Measurements from ENCODE around the gene ITGB7. TPM values are rescaled to one million over a fixed set of nuclear protein-coding genes. Genes with fewer than 3 reads are reported as not detected.

Gene ITGB7
- polyA plus RNA-seq, 1 of the 3 experiments (the other 2 are of a cell fraction) = 0.25 TPM

DNA sequence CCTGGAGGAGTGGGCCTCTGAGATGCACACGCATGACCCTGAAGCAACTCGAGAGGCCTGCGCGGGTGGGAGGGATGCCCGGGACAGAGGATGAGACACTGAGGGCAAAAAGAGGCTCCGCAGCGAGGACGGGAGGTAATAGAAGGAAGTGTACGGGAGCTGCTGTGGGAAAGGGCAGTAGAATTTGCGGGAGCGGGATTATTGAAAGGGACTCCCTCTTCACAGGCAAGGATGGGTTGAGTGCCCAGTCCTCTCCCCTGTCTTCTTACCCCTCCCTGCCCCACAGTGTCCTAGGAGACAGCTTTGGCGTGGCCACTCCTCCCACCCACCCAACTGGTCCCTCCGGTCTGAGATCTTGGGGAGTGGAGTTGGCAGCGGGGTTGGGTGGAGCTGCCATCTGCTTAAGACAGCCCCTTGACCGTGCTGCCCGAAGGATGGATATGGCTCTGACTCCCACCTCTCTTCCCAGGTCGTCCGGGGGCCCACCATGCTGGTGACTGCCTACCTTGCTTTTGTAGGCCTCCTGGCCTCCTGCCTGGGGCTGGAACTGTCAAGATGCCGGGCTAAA is 45.4 kb upstream of the ITGB7 start:
- Histone ChIP-seq H3K9ac (peak overlapping the region; percentile 83), H3K27ac (ENCODE audit: low read depth in 2 of 2, low read length in 1 of 2) (peak overlapping the region; percentile 50 to 80; a peak in 3 of 4 replicates), H3K4me1 (ENCODE audit: control insufficient read depth in 1 of 2, insufficient read depth in 2 of 2, low read depth in 1 of 2, low read length in 1 of 2) (peaks cover 0 to 16% of the 10 kb centered on the region in 2 experiments; a peak in 1 of 4 replicates), H3K79me2 (ENCODE audit: insufficient read depth) (peaks cover 30% of the 10 kb centered on the region), H4K20me1 (ENCODE audit: insufficient read depth) (no peaks in the 10 kb centered on the region), H3F3A (replicated peaks; ENCODE audit: insufficient read depth) (no peaks in the 10 kb centered on the region), H3K36me3 (replicated peaks in 1 of 2; ENCODE audit: control insufficient read depth in 1 of 2, insufficient read depth in 2 of 2, low read length in 1 of 2) (peaks cover 5 to 11% of the 10 kb centered on the region in 2 experiments), H3K9me2 (no peaks in the 10 kb centered on the region), H2AFZ (ENCODE audit: low read depth) (peak overlapping the region; percentile 84; the same call in 1 of the 2 replicates), H3K9me3 (no peaks in the 10 kb centered on the region), H3K4me3 (ENCODE audit: low read depth in 2 of 2, low read length in 1 of 2) (peak overlapping the region; percentile 66 to 91), H3K4me2 (peak overlapping the region; percentile 97), H3K27me3 (ENCODE audit: insufficient read depth) (no peaks in the 10 kb centered on the region)
- POLR2A ChIA-PET = interaction anchor here (1.1 to 2.7 kb wide), 3 partner anchors 16 to 73 kb away, joined by 3 to 16 read pairs (median 4); no protein-coding TSS in a partner anchor
- TF ChIP-seq, protein P1, sequence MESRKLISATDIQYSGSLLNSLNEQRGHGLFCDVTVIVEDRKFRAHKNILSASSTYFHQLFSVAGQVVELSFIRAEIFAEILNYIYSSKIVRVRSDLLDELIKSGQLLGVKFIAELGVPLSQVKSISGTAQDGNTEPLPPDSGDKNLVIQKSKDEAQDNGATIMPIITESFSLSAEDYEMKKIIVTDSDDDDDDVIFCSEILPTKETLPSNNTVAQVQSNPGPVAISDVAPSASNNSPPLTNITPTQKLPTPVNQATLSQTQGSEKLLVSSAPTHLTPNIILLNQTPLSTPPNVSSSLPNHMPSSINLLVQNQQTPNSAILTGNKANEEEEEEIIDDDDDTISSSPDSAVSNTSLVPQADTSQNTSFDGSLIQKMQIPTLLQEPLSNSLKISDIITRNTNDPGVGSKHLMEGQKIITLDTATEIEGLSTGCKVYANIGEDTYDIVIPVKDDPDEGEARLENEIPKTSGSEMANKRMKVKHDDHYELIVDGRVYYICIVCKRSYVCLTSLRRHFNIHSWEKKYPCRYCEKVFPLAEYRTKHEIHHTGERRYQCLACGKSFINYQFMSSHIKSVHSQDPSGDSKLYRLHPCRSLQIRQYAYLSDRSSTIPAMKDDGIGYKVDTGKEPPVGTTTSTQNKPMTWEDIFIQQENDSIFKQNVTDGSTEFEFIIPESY (IDR thresholded peaks at IDR 0.05; ENCODE audit: borderline replicate concordance, low read depth) = no peak
- no peak for TF ChIP-seq MXI1 (IDR thresholded peaks at IDR 0.05; ENCODE audit: low read depth, low read length)
- TF ChIP-seq, protein P2, sequence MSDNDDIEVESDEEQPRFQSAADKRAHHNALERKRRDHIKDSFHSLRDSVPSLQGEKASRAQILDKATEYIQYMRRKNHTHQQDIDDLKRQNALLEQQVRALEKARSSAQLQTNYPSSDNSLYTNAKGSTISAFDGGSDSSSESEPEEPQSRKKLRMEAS (IDR thresholded peaks at IDR 0.05; ENCODE audit: low read depth) = no peak
- TF ChIP-seq TAF1 (IDR thresholded peaks at IDR 0.05; ENCODE audit: borderline replicate concordance, low read depth, low read length) = no peak
- TF ChIP-seq POLR2AphosphoS5 (IDR thresholded peaks at IDR 0.05; ENCODE audit: low read depth, low read length) = 0 out of 2 replicates have a peak, but pooled peaks have one; percentile 2
- peak; percentile 10; the same call in 1 of the 2 replicates for TF ChIP-seq SIN3A (IDR thresholded peaks at IDR 0.05; ENCODE audit: borderline replicate concordance, low read depth, low read length)
- no peak for DNase-seq
- 8% methylated on average over 17 of the region's 19 CpGs for WGBS (ENCODE audit: low lambda C conversion rate)
- CTCF ChIA-PET = interaction anchor here (0.8 to 5.1 kb wide), 11 partner anchors 15 to 256 kb away, joined by 3 to 141 read pairs (median 5); partner anchors contain the start of genes ESPL1 and MYG1

DNA sequence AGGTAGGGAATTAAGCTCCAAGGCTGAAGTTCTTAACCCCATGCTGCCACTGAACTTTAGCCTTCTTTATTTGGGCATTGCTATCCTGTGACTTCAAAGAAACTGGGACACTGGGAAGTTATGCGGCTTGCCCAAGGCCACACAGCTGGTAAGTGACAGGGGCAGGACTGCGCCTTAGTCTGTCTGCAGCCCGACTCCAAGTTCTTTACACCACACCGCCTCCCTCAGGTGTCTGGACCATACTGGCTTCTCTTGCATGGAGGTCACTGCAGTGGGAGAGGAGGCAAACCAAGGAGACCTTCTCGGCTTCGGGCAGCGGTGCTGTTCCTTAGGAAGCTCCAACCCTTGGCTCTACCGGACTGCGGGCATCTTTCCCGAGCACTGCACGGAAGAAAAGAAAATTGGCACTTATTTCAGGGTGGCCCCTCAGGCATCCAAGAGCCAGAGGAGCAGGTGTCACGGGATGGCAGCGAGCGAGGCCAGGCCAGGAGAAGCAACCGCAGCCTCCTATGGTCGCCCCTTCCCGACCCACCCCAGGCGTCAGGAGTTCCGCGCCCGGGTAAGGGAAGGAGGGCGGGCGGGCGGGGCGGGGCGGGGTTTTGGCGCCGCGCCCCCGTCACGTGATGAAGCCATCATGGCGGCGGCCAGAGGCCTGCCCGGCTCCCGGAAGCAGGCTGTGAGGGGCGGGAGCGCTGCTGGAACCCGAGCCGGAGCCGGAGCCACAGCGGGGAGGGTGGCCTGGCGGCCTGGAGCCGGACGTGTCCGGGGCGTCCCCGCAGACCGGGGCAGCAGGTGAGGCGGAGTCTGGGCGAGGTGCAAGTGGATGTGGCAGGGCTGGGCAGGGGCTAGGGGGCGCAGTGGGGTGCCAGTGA is 44.7 kb upstream of the ITGB7 start:
- no peaks in the 10 kb centered on the region for H3K9me2 ChIP-seq
- H3F3A ChIP-seq (replicated peaks; ENCODE audit: insufficient read depth) = no peaks in the 10 kb centered on the region
- peak overlapping the region; percentile 98 for H2AFZ ChIP-seq (ENCODE audit: low read depth)
- peaks cover 0 to 16% of the 10 kb centered on the region in 2 experiments; a peak in 1 of 4 replicates for H3K4me1 ChIP-seq (ENCODE audit: control insufficient read depth in 1 of 2, insufficient read depth in 2 of 2, low read depth in 1 of 2, low read length in 1 of 2)
- H3K79me2 ChIP-seq (ENCODE audit: insufficient read depth) = peaks cover 30% of the 10 kb centered on the region
- DNase-seq = peak; percentile 97
- POLR2A ChIA-PET = interaction anchor here (0.8 to 2.7 kb wide), 4 partner anchors 17 to 38 kb away, joined by 3 to 16 read pairs (median 4); no protein-coding TSS in a partner anchor
- peak overlapping the region; percentile 97 for H3K4me2 ChIP-seq
- H3K27me3 ChIP-seq (ENCODE audit: insufficient read depth) = no peaks in the 10 kb centered on the region
- WGBS (ENCODE audit: low lambda C conversion rate) = 5% methylated on average over 21 of the region's 51 CpGs
- H3K9ac ChIP-seq = peak overlapping the region; percentile 83
- CTCF ChIA-PET = interaction anchor here (0.6 to 5.1 kb wide), 23 partner anchors 9 to 257 kb away, joined by 3 to 141 read pairs (median 4); partner anchors contain the start of genes ESPL1 and MYG1
- peaks cover 5 to 11% of the 10 kb centered on the region in 2 experiments for H3K36me3 ChIP-seq (replicated peaks in 1 of 2; ENCODE audit: control insufficient read depth in 1 of 2, insufficient read depth in 2 of 2, low read length in 1 of 2)
- peak overlapping the region; percentile 57 to 84; a peak in 3 of 4 replicates for H3K27ac ChIP-seq (ENCODE audit: low read depth in 2 of 2, low read length in 1 of 2)
- H4K20me1 ChIP-seq (ENCODE audit: insufficient read depth) = no peaks in the 10 kb centered on the region
- no peaks in the 10 kb centered on the region for H3K9me3 ChIP-seq
- H3K4me3 ChIP-seq (ENCODE audit: low read depth in 2 of 2, low read length in 1 of 2) = peak overlapping the region; percentile 66 to 91
- TF ChIP-seq GABPA (IDR thresholded peaks at IDR 0.05; ENCODE audit: low read depth) = peak; percentile 58
- peak; percentile 92 for TF ChIP-seq YY1 (IDR thresholded peaks at IDR 0.05; ENCODE audit: low read depth)
- TF ChIP-seq MXI1 (IDR thresholded peaks at IDR 0.05; ENCODE audit: low read depth, low read length) = no peak; the same call in none of the 2 replicates
- TF ChIP-seq CHD2 (IDR thresholded peaks at IDR 0.05; ENCODE audit: low read length, partially characterized antibody) = peak; percentile 37
- peak; percentile 90 for TF ChIP-seq ELF1 (IDR thresholded peaks at IDR 0.05)
- TF ChIP-seq, protein P3, sequence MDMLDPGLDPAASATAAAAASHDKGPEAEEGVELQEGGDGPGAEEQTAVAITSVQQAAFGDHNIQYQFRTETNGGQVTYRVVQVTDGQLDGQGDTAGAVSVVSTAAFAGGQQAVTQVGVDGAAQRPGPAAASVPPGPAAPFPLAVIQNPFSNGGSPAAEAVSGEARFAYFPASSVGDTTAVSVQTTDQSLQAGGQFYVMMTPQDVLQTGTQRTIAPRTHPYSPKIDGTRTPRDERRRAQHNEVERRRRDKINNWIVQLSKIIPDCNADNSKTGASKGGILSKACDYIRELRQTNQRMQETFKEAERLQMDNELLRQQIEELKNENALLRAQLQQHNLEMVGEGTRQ (IDR thresholded peaks at IDR 0.05; ENCODE audit: borderline replicate concordance, low read depth, low read length) = peak; percentile 58
- no peak for TF ChIP-seq FOXJ3 (CRISPR knock-in tag; IDR thresholded peaks at IDR 0.05)
- TF ChIP-seq, protein P4, sequence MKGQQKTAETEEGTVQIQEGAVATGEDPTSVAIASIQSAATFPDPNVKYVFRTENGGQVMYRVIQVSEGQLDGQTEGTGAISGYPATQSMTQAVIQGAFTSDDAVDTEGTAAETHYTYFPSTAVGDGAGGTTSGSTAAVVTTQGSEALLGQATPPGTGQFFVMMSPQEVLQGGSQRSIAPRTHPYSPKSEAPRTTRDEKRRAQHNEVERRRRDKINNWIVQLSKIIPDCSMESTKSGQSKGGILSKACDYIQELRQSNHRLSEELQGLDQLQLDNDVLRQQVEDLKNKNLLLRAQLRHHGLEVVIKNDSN (IDR thresholded peaks at IDR 0.05; ENCODE audit: borderline replicate concordance, low read depth) = peak; percentile 92
- no peak for TF ChIP-seq FOXM1 (IDR thresholded peaks at IDR 0.05; ENCODE audit: low read depth)
- TF ChIP-seq FOSL2 (IDR thresholded peaks at IDR 0.05; ENCODE audit: borderline replicate concordance, low read depth) = no peak
- peak; percentile 77 for TF ChIP-seq SMC3 (IDR thresholded peaks at IDR 0.05; ENCODE audit: low read depth, low read length)
- peak; percentile 13; the same call in 1 of the 2 replicates for TF ChIP-seq SIN3A (IDR thresholded peaks at IDR 0.05; ENCODE audit: borderline replicate concordance, low read depth, low read length)
- TF ChIP-seq, protein P2 (IDR thresholded peaks at IDR 0.05; ENCODE audit: low read depth) = peak; percentile 23; the same call in 1 of the 2 replicates
- no peak for TF ChIP-seq NRF1 (IDR thresholded peaks at IDR 0.05; ENCODE audit: low read depth, low read length)
- TF ChIP-seq EZH2phosphoT487 (IDR thresholded peaks at IDR 0.05; ENCODE audit: borderline replicate concordance, low read depth) = no peak
- no peak; the same call in 1 of the 2 replicates for TF ChIP-seq NFIC (IDR thresholded peaks at IDR 0.05; ENCODE audit: borderline replicate concordance)
- TF ChIP-seq TCF12 (IDR thresholded peaks at IDR 0.05) = no peak
